HG02943 (cell line): ENCODE data around the gene ARHGAP26.

Experiments
- ATAC-seq: cut with Tn5 transposase; IDR thresholded peaks from one replicate; pipeline ENCODE4 v1.9.1; 2021; ENCODE audit warnings: mild to moderate bottlenecking, low read depth, moderate library complexity; ENCODE audit not compliant: unreplicated experiment

ARHGAP26 gene

DNA sequence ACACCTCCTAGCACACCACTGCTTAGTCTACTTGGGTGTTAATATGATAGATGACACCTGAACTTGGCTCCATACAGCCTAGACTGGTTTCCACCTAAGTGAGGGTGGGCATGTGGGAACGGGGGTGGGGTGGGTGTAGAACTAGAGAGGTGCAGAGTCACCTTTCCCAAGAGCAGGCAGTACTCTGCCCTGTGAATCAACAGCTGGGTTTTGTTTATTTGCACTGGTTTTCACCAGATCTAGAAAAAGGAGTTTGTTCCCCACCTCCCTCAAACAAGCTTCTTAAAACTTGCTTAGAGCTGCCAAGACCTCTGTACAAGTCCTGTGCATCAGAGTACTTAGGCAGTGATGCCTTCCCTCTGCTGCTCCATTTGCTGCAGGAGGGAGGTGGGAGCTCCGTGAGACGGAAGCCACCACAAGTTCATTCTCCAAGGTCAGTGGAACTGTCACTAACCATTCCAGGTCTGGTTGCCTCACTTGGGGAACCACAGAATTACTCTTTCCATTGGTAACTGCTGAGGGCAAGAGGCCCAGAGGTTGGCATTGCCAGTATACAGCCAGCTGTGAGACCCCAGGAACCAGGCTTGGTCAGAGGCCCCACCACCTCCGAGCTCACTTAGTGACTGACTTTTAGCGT, 469.8 kb downstream of the ARHGAP26 start:
- ATAC-seq, result no peak

DNA sequence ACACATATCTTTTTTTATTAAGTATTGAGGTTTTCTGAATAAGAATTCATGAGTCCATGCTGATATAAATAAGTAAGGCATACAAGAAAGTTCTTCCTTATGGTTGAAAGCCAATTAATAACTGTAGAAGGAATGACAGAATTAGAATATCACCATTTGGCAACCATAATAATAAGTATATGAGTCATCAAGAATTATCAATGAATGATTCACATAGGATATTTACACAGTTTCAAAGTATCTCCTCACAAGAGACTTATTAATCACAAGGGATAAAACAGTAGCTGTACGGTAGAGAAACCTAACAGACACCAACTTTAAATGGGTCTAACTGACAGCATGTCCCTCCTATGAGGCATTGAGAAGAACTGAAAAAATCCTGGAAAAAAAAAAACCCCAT, 471.7 kb downstream of the ARHGAP26 start:
- ATAC-seq, result no peak

DNA sequence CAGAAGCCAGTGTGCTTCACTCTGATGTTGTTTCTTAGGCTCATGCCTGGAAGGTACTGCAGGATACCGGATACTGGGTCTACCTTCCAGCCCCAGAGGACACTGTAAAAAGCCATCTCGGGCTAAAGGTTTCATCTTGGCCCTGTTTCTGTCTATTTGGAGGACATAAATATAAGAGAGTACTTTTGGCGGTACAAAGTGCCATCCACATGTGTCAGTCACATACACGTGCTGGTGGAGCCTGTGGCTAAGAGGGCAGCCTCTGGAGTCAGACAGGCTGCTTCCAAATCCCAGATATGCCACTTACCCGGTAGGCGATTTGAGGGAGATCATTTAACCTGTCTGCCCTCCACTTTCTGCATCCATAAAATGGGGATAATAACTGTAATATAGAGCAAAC, 472.9 kb downstream of the ARHGAP26 start:
- ATAC-seq, result no peak

DNA sequence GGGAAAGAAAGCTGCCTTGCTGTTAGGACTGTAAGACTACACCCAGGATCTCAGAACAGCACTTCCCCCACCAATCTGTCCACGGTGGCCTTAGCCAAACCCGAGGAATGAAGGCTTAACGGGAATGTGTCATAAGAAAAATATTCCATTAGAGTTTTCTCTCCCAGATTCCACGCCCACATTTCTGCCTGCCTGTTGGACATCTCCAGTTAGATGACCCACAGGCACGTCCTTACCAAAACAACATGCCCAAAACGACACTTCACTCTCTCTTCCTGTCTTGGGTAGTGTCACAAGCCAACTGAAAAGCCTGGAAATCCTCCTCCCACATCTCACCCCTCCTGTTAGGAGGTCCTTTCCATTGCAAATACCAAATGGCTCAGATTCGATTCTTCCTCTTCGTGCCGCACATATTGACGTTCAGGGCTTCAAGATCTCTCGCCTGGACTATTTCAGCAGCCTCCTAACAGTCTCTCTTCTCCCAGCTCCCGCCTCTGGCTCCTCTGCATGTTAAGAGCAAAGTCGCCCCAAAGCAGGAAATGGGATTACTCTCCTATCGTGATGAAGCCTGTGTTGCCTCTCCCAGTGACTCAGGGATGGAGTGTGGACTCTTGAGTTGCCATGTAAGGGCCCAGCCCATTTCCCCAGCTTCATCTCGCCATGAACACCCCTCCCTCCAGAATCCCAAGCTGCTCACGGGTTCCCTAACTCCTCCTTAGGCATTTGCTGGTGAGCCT, 474.0 kb downstream of the ARHGAP26 start:
- no peak for ATAC-seq

DNA sequence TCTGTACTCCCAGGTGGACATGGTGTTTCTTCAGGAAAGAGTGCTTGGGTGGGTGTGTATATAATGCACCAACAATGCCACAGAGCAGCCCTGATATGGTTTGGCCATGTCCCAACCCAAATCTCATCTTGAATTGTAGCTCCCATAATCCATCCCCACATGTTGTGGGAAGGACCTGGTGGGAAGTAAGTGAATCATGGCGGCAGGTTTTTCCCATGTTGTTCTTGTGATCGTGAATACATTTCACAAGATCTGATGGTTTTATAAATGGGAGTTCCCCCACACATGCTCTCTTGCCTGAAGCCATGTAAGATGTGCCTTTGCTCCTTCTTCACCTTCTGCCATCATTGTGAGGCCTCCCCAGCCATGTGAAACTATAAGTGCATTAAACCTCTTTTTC, 474.8 kb downstream of the ARHGAP26 start:
- no peak for ATAC-seq

DNA sequence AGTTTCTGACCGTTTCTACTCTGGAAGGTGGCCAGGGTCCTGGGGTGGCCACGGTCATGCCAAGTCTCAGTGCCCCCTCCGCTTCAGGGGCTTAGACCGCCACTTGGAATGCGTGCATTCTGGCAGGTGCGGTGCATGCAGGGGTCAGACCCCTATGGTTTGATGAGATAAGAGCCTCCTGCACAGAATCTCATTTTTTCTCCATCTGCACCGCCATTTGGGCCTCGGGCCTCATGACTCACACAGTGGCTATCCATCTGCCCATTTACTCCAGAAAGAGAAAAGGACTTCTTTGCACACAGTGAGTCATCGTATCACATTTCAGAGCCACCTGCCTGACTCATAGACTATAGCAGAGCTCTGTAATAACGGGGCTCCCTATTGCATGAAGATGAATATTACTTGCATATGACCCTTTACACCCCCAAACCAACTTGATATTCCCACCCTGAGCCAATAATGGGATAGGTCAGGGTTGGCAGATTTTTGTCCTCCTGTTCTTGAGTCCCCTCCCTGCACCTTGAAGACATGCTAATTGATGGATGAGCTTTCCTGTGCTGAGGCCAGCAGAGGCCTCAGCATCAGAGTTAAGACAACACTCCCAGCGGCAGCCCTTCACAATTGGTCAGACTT, 475.9 kb downstream of the ARHGAP26 start:
- ATAC-seq, result no peak

DNA sequence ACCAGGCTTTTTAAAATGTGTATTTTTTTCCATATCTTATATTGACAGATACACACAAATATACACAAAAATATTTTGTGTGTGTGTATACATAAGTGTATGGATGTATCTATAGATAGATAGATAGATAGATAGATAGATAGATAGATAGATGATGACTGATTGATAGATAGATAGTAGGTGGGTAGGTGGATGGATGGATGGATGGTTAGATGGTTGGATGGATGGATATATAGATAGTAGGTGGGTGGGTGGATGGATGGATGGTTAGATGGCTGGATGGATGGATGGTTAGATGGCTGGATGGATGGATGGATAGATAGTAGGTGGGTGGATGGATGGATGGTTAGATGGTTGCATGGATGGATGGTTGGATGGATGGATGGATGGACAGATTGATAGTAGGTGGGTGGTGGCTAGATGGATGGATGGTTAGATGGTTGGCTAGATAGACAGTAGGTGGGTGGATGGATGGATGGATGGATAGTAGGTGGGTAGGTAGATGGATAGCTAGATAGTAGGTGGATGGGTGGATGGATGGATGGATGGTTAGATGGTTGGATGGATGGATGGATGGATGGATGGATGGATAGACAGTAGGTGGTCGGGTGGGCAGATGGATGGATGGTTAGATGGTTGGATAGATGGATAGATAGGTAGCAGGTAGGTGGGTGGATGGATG, 477.1 kb downstream of the ARHGAP26 start:
- ATAC-seq, result no peak

DNA sequence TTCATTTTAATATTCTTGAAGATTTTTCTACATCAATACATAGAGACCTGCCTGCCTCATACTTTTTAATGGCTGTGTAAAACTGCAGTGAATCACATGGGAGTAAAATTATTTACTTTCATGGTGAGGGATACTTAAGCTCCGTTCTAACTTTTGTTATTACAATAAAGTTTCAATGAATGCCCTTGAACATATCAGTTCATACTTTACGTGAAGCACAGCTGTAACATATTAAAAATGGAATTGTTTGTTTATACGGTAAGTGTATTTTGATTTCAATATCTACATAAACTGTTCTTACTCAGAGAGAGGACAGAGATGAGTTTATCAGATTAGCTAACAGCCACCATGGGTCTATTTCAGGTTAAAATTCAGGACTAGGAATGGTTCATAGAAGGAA, 478.2 kb downstream of the ARHGAP26 start:
- ATAC-seq, result no peak

DNA sequence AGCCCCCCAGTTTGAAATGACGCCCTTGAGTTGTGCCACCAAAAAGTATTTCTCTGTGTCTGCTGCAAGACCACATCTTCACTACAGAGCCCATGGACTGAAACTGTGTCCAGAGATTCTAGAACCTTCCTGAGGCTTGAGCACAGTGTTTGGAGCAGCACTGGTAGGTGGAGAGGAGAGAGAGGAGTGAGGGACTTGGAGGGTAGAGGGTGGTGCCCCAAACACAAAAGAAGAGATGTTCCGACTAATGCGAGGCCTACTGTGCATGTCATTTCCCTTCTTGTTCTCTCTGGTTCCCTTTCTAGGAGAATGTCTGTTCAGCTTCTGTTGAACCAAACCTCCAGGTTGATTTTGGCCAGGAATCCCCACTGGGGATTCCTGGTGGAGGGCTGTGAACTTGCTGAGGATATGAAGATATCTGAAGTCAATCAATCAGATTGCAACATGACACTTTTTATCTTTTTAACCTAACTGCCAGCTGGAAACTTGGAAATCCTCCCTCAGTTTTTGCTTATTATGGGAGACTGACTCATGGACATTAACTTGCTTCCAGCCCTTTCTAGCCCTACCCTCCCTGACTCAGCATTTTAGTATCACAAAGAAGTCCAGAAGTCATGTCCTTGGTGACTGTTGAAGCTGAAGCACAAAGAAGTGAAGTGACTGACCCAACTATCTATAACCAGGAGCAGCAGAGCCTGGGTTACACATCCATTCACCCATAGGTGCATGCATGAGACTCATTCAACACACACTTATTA, 478.8 kb downstream of the ARHGAP26 start:
- no peak for ATAC-seq

DNA sequence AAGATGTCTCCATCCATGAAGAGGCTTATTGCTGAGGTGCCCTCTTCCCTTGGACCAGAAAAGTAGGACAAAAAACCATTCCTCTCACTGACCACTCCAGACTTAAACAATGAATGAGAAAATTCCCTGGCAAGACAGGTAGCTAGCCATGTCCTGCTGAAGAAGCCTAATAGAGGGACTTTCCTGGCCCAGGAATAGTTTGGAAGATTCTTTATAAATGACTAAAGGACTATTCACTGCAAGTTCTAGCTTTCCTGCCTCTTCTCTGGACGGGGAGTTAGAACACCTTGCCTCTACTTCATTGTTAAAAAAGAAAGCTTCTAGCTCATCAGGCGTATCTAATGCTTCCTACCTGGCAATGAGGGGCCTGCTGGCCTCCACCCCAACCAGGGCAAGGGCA, 479.7 kb downstream of the ARHGAP26 start:
- ATAC-seq, result no peak

DNA sequence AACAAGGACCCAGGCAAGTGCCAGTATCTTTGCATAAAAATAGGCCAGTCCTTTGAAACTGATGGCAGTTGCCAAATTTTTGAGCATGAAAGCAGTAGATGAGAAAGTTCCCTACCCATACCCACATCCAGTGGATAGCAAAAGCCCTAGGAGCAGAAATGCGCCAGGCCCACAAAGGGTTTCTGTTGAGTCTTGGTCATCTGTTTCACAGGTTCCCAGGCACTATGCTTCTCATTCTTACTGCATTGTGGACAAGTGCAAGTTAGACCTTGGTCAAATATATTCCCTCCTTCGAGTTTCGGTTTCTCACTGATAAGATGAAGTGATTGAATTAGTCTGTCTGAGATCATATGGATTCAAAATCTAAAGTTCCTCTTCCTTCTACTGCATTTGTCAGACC, 481.0 kb downstream of the ARHGAP26 start:
- no peak for ATAC-seq

DNA sequence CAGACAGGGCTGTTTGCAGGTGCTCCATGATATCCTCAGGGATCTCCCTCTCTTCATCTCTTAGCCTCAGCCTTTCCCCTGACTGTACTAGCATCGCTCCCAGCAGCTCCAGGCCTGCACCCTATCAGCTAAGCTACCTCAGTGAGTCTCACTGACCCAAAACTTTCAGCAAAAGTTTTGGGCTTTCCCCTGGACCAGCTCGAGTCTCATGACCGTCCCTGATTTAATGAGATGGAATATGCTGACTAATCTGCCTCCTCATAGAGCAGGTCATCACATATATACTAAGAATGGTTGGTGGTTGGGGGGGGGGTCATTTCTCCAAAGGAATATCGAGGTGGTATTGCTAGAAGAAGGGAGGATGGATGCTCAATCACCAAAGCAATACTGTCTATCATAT, 481.8 kb downstream of the ARHGAP26 start:
- ATAC-seq, result no peak

DNA sequence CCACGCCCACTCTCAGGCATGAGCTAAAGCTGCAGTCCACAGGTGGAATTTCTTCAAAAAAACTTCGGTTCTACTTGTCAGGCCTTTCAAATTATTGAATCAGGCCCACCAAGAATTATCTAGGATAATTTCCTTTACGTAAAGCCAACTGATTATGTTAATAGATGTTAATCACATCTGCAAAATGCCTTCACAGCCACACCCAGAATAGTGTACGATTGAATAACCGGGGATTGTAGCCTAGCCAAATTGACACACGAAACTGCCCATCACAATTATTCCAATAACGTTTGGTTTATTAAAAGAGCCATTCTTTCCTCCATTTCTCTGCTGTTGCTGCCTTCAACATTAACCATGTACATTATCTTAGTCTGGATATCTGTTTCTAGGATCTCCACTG, 484.6 kb downstream of the ARHGAP26 start:
- no peak for ATAC-seq

DNA sequence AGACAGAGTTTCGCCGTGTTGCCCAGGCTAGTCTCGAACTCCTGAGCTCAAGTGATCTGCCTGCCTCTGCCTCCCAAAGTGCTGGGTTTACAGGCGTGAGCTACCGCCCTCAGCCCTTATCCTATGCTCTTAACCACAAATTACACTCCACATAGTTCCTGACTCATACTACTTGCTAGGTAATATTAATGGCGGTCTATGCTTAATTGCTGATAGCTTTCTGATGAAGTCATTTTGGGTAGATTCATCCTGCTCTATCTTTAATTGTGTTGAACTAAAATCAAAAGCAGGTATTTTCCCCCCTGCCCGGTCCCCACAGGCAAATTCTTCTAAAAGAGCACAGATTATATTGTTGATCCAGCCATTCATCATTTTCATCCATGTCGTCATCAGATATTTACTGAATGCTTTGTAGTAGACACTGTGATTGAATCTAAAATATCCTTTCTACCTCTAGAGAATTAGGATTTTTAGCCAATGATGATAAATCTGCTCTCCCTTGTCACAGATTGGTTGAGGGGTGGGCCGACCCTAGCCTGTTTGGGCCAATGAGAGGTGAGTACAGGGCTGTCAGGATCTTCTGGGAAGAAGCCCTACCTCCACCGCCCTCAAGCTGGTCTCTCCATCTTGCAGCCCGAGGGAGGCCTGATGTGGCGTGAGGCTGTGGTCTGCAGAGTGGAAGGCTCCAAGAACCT, 488.5 kb downstream of the ARHGAP26 start:
- ATAC-seq, result no peak

DNA sequence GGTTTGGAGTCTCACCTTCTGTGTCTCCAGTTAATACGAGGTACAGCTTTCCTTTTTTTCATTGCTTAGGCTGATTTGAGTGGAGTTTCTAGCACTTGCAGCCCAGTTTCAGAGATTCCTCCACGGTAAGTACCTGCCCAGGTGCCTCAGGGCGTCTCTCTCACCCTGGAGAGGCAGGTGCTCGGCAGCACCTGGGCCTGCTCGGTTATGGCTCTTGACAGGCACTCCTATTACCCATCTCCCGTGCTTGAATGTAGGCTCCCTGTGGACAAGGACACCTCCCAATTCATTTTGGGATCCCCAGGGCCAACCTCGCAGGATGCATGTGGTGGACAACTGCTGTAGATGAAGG, 489.1 kb downstream of the ARHGAP26 start:
- no peak for ATAC-seq

DNA sequence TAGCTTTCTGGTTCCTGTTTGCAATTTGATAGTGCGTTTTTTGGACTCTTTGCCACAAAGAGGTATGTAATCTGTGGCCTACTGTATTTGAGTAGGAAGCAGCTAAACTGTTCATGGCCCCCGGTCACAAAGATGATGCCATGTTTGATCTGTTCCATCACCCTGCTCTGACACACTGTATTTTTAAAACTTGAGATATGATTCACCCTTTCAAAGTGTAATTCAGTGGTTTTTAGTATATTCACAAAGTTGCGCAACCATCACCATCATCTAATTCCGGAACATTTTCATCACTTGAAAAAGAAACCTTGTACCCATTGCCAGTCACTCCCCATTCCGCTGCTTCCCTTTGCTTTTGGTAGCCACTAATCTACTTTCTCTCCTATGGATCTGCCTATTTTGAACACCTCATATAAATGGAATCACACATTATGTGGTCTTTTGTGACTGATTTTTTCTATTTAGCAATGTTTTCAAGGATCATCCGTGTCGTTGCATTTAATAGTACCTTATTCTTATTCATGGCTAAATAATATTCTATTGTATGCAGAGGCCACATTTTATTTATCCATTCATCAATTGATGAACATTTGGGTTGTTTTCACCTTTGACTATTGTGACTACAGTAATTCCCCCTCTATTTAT, 491.7 kb downstream of the ARHGAP26 start:
- no peak for ATAC-seq

DNA sequence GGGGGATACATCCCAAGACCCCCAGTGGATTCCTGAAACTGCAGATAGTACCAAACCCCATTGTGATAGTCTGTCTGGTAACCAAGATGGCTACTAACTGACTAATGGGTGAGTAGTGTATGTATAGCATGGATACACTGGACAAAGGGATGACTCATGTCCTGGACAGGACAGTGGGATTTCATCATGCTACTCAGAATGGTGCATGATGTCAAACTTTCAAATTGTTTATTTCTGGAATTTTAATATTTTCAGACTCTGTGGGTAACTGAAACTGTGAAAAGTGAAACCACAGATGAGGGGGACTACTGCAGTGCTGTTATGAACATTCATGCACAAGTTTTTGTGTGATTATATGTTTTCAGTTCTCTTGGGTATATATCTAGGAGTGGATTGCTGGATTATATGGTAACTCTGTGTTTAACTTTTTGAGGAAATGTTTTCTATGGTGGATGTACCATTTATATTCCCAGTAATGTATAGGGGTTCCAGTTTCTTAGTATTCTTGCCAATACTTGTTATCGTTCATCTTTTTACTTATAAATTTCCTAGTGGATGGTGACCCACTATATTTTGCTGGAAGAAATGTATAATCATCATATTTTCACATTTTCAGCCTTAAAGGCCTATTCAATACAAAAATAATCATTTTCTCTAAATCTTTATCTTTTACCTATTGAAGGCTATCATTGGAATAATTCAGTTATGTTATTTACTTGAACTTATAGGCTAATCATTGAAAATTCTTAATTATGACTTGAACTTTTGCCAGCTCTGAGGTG, 492.4 kb downstream of the ARHGAP26 start:
- no peak for ATAC-seq

DNA sequence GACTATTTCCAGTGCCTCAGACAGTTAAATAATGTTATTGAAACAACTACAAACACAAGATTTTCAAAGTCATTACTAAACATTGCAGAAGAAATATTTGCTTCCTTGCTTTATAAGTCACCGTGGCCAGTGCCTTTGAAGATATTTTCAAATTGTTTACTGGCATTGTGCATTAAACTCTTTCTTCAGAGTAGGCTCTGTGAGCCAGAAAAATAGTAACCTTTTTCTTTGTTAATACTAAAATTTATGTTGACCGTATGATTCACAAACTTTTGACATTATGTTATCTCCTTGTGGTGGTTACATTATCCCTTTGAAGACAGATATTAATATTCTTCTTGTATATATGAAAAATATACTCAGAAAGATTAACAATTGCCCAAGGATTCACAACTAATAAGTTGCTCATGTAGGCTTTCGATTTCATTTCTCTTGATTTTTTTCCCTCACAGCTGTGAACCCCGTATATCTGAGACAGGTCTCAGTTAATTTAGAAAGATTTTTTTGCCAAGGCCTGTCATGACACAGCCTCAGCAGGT, 493.2 kb downstream of the ARHGAP26 start:
- ATAC-seq, result no peak

DNA sequence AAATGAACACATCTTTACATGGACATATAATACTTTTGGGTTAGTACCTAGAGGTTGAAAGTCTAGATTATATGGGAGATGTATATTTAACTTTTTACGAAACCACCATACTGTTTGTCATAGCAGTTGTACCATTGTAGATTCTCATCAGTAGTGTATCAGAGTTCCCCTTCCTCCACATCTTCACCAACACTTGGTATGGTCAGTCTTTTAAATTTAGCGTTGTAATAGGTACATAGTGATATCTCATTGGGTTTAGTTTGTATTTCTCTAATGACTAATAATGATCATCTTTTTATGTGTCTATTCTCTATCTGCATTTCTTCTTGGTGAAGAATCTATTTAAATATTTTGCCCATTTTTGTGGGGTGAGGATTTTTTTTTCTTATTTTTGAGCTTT, 495.8 kb downstream of the ARHGAP26 start:
- ATAC-seq, result no peak
